Measurements from ENCODE around the gene CKAP4. TPM values are rescaled to one million over a fixed set of nuclear protein-coding genes. Genes with fewer than 3 reads are reported as not detected.

Gene CKAP4
- total and polyA plus RNA-seq, 10 of the 15 experiments (the other 5 are each of a cell fraction or from before 2014, with no cell fraction given): 0.39 to 23.6 (median 11.1) TPM

DNA sequence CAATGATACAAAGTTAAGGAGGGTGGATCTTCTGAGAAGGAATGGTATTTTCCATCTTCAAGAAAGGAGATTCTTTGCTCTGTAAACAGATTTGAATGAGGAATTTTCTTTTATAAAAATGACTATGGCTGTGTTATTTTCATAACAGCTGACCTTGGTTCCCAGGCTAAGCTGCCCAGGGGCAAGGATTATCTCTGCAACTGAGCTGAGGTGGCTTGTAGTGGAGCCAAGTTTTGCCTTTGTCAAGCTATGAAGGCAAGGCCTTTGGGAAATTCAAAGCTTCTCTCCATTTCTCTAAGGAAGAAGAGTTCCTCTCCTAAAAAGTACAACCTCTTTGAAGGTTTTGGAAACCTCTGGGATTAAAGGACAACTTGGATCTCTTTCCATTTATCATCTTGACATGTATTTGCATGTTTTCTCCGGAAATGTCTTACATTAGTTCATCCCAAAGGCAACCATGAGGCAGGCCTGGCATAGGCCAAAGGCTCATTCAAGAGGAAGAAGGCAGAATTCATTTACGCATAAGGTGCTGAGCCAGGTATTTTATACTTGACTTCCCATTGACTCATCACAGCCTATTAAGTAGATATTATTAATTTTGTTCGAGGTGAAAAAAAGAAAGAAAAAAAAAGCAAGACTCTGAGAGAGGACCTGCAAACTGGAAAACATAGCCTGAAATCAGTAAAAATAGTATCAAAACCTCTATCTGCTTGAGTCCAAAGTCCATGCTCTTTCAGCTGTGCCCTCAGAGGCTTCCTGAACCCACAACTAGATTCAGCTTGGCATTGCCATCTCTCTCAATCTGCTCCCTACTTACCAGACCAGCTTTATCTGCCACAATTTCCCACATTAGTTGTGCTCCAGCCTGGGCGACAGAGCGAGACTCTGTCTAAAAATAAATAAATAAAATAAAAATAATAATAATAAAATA, 24.0 kb upstream of the CKAP4 start (continued):
- TF ChIP-seq, protein P1, sequence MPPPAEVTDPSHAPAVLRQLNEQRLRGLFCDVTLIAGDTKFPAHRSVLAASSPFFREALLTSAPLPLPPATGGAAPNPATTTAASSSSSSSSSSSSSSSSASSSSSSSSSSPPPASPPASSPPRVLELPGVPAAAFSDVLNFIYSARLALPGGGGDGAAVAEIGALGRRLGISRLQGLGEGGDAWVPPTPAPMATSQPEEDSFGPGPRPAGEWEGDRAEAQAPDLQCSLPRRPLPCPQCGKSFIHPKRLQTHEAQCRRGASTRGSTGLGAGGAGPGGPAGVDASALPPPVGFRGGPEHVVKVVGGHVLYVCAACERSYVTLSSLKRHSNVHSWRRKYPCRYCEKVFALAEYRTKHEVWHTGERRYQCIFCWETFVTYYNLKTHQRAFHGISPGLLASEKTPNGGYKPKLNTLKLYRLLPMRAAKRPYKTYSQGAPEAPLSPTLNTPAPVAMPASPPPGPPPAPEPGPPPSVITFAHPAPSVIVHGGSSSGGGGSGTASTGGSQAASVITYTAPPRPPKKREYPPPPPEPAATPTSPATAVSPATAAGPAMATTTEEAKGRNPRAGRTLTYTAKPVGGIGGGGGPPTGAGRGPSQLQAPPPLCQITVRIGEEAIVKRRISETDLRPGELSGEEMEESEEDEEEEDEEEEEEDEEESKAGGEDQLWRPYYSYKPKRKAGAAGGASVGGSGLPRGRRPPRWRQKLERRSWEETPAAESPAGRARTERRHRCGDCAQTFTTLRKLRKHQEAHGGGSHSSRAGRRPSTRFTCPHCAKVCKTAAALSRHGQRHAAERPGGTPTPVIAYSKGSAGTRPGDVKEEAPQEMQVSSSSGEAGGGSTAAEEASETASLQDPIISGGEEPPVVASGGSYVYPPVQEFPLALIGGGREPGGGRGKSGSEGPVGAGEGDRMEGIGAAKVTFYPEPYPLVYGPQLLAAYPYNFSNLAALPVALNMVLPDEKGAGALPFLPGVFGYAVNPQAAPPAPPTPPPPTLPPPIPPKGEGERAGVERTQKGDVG (CRISPR knock-in tag; IDR thresholded peaks at IDR 0.05): no peak
- TF ChIP-seq MYB (IDR thresholded peaks at IDR 0.05; ENCODE audit: borderline replicate concordance, low read depth, low read length) (no peak), YBX1 (IDR thresholded peaks at IDR 0.05) (no peak), SIN3A (IDR thresholded peaks at IDR 0.05; ENCODE audit: low read depth, low read length) (no peak), RELA (IDR thresholded peaks at IDR 0.05; ENCODE audit: borderline replicate concordance, partially characterized antibody) (no peak), ETV6 (conservative IDR thresholded peaks at IDR 0.05 in 1 of 2, IDR thresholded peaks at IDR 0.05 in 1 of 2; ENCODE audit: borderline replicate concordance in 1 of 2, low read depth in 1 of 2) (no peak)
- TF ChIP-seq, protein P2, sequence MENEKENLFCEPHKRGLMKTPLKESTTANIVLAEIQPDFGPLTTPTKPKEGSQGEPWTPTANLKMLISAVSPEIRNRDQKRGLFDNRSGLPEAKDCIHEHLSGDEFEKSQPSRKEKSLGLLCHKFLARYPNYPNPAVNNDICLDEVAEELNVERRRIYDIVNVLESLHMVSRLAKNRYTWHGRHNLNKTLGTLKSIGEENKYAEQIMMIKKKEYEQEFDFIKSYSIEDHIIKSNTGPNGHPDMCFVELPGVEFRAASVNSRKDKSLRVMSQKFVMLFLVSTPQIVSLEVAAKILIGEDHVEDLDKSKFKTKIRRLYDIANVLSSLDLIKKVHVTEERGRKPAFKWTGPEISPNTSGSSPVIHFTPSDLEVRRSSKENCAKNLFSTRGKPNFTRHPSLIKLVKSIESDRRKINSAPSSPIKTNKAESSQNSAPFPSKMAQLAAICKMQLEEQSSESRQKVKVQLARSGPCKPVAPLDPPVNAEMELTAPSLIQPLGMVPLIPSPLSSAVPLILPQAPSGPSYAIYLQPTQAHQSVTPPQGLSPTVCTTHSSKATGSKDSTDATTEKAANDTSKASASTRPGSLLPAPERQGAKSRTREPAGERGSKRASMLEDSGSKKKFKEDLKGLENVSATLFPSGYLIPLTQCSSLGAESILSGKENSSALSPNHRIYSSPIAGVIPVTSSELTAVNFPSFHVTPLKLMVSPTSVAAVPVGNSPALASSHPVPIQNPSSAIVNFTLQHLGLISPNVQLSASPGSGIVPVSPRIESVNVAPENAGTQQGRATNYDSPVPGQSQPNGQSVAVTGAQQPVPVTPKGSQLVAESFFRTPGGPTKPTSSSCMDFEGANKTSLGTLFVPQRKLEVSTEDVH (IDR thresholded peaks at IDR 0.05; ENCODE audit: low read depth, partially characterized antibody): no peak
